ENCODE measurements around the gene KCNQ4.

The KCNQ4 gene

DNA sequence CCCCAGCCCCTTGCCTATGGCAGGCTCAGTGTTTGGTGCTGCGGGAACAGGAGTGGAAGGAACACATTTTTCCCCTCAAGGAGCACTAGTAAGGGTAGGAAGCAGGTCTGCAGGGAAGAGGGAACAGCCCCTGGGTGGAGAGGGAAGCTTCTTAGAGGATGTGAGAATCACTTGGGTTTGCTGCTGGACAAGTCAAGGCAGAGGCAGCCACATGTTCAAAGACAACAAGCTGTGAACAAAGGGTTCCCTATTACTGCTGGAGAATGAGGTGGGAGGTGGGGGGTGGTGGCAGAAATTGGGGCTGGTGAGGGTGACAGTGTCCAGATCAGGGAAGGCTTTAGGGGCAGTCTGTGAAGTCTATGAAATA, 103.4 kb downstream of the KCNQ4 start:
- Histone ChIP-seq H2AFZ (ENCODE audit: low read length) (no peak overlapping the region), H3K4me2 (ENCODE audit: low read length) (no peak overlapping the region), H3K4me1 (ENCODE audit: insufficient read depth, low read length, severe bottlenecking) (no peaks in the 10 kb centered on the region), H3K4me3 (ENCODE audit: low read depth, low read length, poor library complexity, severe bottlenecking) (no peak overlapping the region), H3K79me2 (ENCODE audit: insufficient read depth, low read length) (no peaks in the 10 kb centered on the region), H3K9ac (ENCODE audit: low read length) (no peak overlapping the region), H3K27me3 (ENCODE audit: insufficient read depth, low read length) (peaks cover 2% of the 10 kb centered on the region; the same call in 1 of the 2 replicates), H4K20me1 (ENCODE audit: insufficient read depth, low read length) (no peaks in the 10 kb centered on the region), H3K36me3 (ENCODE audit: insufficient read depth, low read length) (no peaks in the 10 kb centered on the region), H3K9me3 (ENCODE audit: low read length) (no peaks in the 10 kb centered on the region), H3F3A (ENCODE audit: insufficient read depth, low read length) (no peaks in the 10 kb centered on the region), H3K9me2 (ENCODE audit: low read depth, low read length) (no peaks in the 10 kb centered on the region), H3K27ac (ENCODE audit: low read depth, low read length, poor library complexity, severe bottlenecking) (no peak overlapping the region)
- TF ChIP-seq EZH2 (IDR thresholded peaks at IDR 0.05; ENCODE audit: borderline replicate concordance, low read length) (no peak), CTCF (IDR thresholded peaks at IDR 0.05; ENCODE audit: low read length) (no peak)

DNA sequence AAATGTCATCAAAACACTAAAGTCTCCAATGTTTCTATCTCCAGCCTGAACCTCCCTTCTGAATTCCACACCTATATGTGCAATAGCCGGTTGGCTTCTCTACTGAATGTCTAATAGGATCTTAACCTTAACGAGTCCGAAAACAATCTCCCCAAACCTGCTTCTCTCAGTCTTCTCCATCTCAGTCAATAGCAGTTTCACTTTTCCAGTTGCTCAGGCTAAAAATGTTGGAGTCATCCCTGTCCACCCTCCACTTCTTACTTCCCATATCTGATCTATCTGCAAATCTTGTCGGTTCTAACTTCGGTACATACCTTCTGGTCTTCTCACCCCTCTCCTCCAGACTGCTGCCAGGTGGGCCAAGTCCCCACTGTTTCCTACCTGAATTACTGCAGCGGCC, 104.1 kb downstream of the KCNQ4 start:
- no peak overlapping the region for H2AFZ ChIP-seq (ENCODE audit: low read length)
- H3F3A ChIP-seq (ENCODE audit: insufficient read depth, low read length) = no peaks in the 10 kb centered on the region
- no peak overlapping the region for H3K4me3 ChIP-seq (ENCODE audit: low read depth, low read length, poor library complexity, severe bottlenecking)
- no peak overlapping the region for H3K27ac ChIP-seq (ENCODE audit: low read depth, low read length, poor library complexity, severe bottlenecking)
- no peaks in the 10 kb centered on the region for H3K79me2 ChIP-seq (ENCODE audit: insufficient read depth, low read length)
- peaks cover 1% of the 10 kb centered on the region; the same call in 1 of the 2 replicates for H3K27me3 ChIP-seq (ENCODE audit: insufficient read depth, low read length)
- H3K9me2 ChIP-seq (ENCODE audit: low read depth, low read length) = no peaks in the 10 kb centered on the region
- no peaks in the 10 kb centered on the region for H3K4me1 ChIP-seq (ENCODE audit: insufficient read depth, low read length, severe bottlenecking)
- H3K36me3 ChIP-seq (ENCODE audit: insufficient read depth, low read length) = no peaks in the 10 kb centered on the region
- H4K20me1 ChIP-seq (ENCODE audit: insufficient read depth, low read length) = no peaks in the 10 kb centered on the region
- H3K9ac ChIP-seq (ENCODE audit: low read length) = no peak overlapping the region
- TF ChIP-seq CTCF (IDR thresholded peaks at IDR 0.05; ENCODE audit: low read length) (no peak), EZH2 (IDR thresholded peaks at IDR 0.05; ENCODE audit: borderline replicate concordance, low read length) (no peak)
- no peaks in the 10 kb centered on the region for H3K9me3 ChIP-seq (ENCODE audit: low read length)
- H3K4me2 ChIP-seq (ENCODE audit: low read length) = no peak overlapping the region
